Suppressor macrophage treated with lipopolysaccharide for 1 hour (primary cell): ENCODE data around the gene APCDD1L.

Experiments used
- DNase-seq, 3 donors: peaks; one replicate each; pipeline ENCODE4 v3.0.0-alpha.2; 2020 to 2022

APCDD1L gene

GRCh38 chr20:58463256-58463655 is 51.9 kb downstream of the APCDD1L start:
- DNase-seq: no peak

- no peak for DNase-seq
Measured at GRCh38 chr20:58461899-58462298, 53.3 kb downstream of the APCDD1L start.

- no peak for DNase-seq
Measured at GRCh38 chr20:58461104-58461503, 54.1 kb downstream of the APCDD1L start.

- no peak for DNase-seq
Measured at GRCh38 chr20:58459058-58459750, 56.0 kb downstream of the APCDD1L start.

- peak in 2 of 3 donors; percentile 3 to 7 for DNase-seq
Measured at GRCh38 chr20:58458342-58459057, 56.7 kb downstream of the APCDD1L start.

- DNase-seq: no peak
Measured at GRCh38 chr20:58457083-58457695, 58.0 kb downstream of the APCDD1L start.

- DNase-seq: no peak
Measured at GRCh38 chr20:58454460-58454859, 60.7 kb downstream of the APCDD1L start.

GRCh38 chr20:58453391-58453790 is 61.8 kb downstream of the APCDD1L start:
- no peak for DNase-seq

- no peak for DNase-seq
Measured at GRCh38 chr20:58452667-58453255, 62.4 kb downstream of the APCDD1L start.

- no peak for DNase-seq
Measured at GRCh38 chr20:58450254-58450653, 64.9 kb downstream of the APCDD1L start.

GRCh38 chr20:58449681-58450221 is 65.4 kb downstream of the APCDD1L start:
- no peak for DNase-seq

- no peak for DNase-seq
Measured at GRCh38 chr20:58448958-58449357, 66.2 kb downstream of the APCDD1L start.

- peak; percentile 48 to 64 (median 51) for DNase-seq
Measured at GRCh38 chr20:58447511-58448391, 67.4 kb downstream of the APCDD1L start.

- no peak for DNase-seq
Measured at GRCh38 chr20:58446960-58447265, 68.3 kb downstream of the APCDD1L start.

GRCh38 chr20:58446264-58446959 is 68.8 kb downstream of the APCDD1L start:
- DNase-seq: no peak

GRCh38 chr20:58444746-58445255 is 70.4 kb downstream of the APCDD1L start:
- no peak for DNase-seq

GRCh38 chr20:58441723-58442122 is 73.5 kb downstream of the APCDD1L start:
- no peak for DNase-seq

- no peak for DNase-seq
Measured at GRCh38 chr20:58440021-58440767, 75.0 kb downstream of the APCDD1L start.

GRCh38 chr20:58438970-58439808 is 76.0 kb downstream of the APCDD1L start:
- DNase-seq: no peak
